ENCODE results near the gene FOXP2.
"Not testable (repeated sequence)": the region's sequence is repeated elsewhere in the genome, so short reads cannot be mapped to it uniquely, and the experiment has no call there.

The FOXP2 gene

GRCh38 chr7:114502454-114503254 lies 88.0 kb downstream of the FOXP2 start:
- DNase-seq (ENCODE audit: low read depth, low spot score): no peak

- DNase-seq (ENCODE audit: low read depth, low spot score): no peak
Observed at GRCh38 chr7:114504586-114504985, 90.0 kb downstream of the FOXP2 start.

- no peak for DNase-seq (ENCODE audit: low read depth, low spot score)
Observed at GRCh38 chr7:114507381-114507780, 92.8 kb downstream of the FOXP2 start.

- DNase-seq (ENCODE audit: low read depth, low spot score): no peak
Observed at GRCh38 chr7:114508086-114508485, 93.5 kb downstream of the FOXP2 start.

GRCh38 chr7:114510824-114511223 lies 96.2 kb downstream of the FOXP2 start:
- not testable (repeated sequence) for DNase-seq (ENCODE audit: low read depth, low spot score)

GRCh38 chr7:114519240-114519639 lies 104.6 kb downstream of the FOXP2 start:
- DNase-seq (ENCODE audit: low read depth, low spot score): no peak

- no peak for DNase-seq (ENCODE audit: low read depth, low spot score)
Observed at GRCh38 chr7:114522081-114522480, 107.5 kb downstream of the FOXP2 start.

GRCh38 chr7:114527589-114527988 lies 113.0 kb downstream of the FOXP2 start:
- DNase-seq (ENCODE audit: low read depth, low spot score): no peak

GRCh38 chr7:114530057-114530611 lies 115.5 kb downstream of the FOXP2 start:
- no peak for DNase-seq (ENCODE audit: low read depth, low spot score)

GRCh38 chr7:114531326-114531725 lies 116.7 kb downstream of the FOXP2 start:
- DNase-seq (ENCODE audit: low read depth, low spot score): no peak

GRCh38 chr7:114533131-114533530 lies 118.5 kb downstream of the FOXP2 start:
- DNase-seq (ENCODE audit: low read depth, low spot score): no peak

GRCh38 chr7:114534953-114535352 lies 120.3 kb downstream of the FOXP2 start:
- DNase-seq (ENCODE audit: low read depth, low spot score): no peak

- DNase-seq (ENCODE audit: low read depth, low spot score): no peak
Observed at GRCh38 chr7:114539575-114539974, 125.0 kb downstream of the FOXP2 start.

- DNase-seq (ENCODE audit: low read depth, low spot score): no peak
Observed at GRCh38 chr7:114540291-114540690, 125.7 kb downstream of the FOXP2 start.

- not testable (repeated sequence) for DNase-seq (ENCODE audit: low read depth, low spot score)
Observed at GRCh38 chr7:114547346-114547745, 132.7 kb downstream of the FOXP2 start.

GRCh38 chr7:114548081-114548980 lies 133.7 kb downstream of the FOXP2 start:
- no peak for DNase-seq (ENCODE audit: low read depth, low spot score)

GRCh38 chr7:114554781-114555537 lies 140.3 kb downstream of the FOXP2 start:
- no peak for DNase-seq (ENCODE audit: low read depth, low spot score)

GRCh38 chr7:114567416-114567815 lies 152.8 kb downstream of the FOXP2 start:
- no peak for DNase-seq (ENCODE audit: low read depth, low spot score)

GRCh38 chr7:114569220-114569619 lies 154.6 kb downstream of the FOXP2 start:
- no peak for DNase-seq (ENCODE audit: low read depth, low spot score)

GRCh38 chr7:114574384-114574783 lies 159.8 kb downstream of the FOXP2 start:
- no peak for DNase-seq (ENCODE audit: low read depth, low spot score)

- DNase-seq (ENCODE audit: low read depth, low spot score): no peak
Observed at GRCh38 chr7:114575098-114575497, 160.5 kb downstream of the FOXP2 start.

- not testable (repeated sequence) for DNase-seq (ENCODE audit: low read depth, low spot score)
Observed at GRCh38 chr7:114580963-114581362, 166.3 kb downstream of the FOXP2 start.

Data from activated naive CD8-positive, alpha-beta T cell treated with anti-CD3 and anti-CD28 coated beads, Interleukin-2, amount 50 U/mL, for 16 hours (primary cell).